ENCODE measurements around the gene CDKN2D.

Gene CDKN2D

DNA sequence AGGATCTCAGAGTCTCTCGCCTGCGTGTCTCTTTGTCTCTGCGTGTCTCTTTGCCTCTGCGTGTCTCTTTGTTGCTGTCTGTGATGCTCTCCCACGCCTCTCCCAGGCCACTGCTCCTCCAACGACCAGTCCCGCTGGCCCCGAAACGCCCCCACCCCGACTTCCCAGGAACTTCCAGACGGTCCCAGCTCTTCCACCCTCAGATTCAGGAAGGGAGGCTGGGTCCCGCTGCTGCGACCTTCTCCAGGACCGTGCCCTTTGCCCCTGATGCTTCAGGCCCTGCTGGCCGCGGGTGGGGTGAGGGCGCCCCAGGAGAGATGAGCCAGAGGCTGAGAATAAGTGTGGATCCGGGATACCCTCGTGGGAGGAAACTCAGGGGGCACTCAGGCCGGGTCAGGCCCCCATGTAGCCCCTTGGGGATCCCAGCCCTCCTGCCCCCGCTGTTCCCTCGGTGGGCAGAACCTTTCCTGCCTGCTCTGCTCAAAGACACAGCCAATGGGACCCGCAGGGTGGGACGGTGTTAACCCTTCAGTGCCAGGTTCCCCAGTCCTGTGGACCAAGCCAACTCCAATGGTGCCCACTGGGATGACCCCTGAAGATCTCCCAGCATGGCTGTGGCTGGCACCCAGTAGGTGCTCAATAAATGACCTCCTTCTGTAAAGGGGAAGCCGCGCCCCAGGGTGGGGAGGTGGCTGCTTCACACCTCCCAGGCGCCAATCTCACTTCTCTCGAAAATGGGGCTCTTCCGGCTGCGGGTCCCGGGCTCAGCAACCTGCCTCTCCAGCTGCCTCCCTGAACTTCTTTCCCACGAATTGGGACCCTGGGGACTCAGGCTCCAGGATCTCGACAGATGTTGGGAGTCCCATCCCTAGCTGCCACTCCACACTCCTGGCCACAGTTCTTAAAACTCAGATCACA lies 50.1 kb downstream of the CDKN2D start:
- DNase-seq, result no peak

DNA sequence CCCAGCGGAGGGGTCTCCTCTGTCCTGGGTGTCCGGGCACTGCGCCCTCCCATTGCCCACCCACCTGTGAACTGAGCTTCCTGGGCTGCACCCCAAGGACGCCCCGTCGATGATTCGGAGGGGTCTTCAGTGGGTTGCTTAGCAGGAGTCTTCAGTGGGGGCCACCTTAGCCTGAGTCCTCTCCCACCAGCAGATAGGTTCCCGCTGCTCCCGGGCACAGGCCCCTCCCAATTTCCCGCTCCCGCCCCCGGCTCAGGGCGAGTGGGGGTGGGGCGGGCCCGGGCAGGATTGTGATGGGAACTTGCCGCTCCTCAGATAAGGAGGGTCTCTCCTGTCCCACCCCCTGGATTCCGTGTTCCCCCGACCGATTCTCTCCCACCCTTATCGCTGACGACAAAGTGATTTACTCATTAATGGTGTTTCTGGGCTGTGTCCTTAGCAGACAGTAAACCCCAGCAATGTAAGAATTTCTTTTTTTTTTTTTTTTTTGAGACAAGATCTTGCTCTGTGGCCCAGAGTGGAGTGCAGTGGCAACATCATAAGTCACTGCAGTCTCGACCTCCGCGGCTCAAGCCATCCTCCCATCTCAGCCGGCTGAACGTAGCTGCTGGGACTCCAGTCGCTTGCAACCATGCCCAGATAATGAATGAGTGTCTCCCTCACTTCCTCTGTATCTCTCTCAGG lies 50.9 kb downstream of the CDKN2D start:
- DNase-seq, result peak; percentile 37

DNA sequence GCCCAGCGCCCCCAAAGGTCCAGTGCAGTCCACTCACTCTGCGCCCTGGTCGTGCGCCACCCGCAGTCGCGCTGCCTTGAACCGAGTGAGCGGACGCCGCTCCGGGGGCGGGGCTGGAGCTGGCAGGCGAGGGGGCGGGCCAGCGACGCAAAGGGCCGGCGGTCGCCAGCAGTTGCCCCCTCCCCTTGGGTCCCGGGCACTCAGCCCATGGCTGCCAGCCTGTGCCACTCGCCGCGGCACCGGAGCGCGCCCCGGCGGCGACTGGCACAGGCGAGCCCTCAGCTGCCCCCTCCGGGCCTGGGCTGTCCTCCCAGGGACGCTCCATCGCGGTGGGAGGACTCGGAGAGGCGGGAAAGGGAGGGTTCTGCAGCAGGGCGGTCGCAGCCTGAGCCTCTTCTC lies 51.4 kb downstream of the CDKN2D start, which contains the start of gene S1PR5:
TSS of gene S1PR5 (minus strand) at position 87 of the 399 bp plus-strand sequence. CDS start 2,436 bp downstream, outside the sequence.
- DNase-seq, result peak; percentile 34

DNA sequence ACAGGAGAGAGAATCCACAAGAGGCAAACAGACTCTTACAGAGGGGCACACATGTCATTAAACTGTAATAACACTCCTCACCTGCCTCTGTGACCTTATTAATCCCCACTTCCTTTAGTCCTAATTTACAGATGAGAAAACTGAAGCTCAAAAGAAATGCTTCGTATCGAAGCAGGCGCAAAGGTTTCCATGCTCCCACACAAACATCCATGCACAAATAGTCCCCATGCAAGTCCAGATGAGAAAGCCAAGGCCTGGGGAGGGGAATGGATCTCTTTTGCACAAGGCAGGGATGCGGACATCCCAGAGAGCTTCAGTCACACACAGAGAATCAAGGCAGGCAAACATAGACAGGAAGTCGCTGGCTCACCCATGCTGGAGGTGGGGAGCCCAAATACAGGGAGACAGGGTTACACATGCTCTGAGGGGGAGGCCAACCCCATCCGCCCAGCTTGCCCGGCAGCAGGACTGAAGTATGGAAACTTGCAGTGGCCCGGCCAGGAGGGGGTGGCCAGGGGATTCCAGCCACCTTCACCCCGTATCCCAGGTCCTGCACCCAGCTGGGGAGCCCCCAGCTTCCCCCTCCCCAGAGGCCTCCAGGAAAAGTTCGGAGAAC lies 52.0 kb downstream of the CDKN2D start:
- peak; percentile 25 for DNase-seq

Data from NCI-H146 (cell line).